NCI-H2196 (cell line): ENCODE measurements around the gene GORASP2.
A peak's percentile ranks its signal among the peaks of the same experiment; 100 is the strongest.

Experiments
- DNase-seq: peaks from one replicate; lab custom pipeline; 2025; ENCODE audit not compliant: unreplicated experiment; lab: John Stamatoyannopoulos, UW

The GORASP2 gene

DNA sequence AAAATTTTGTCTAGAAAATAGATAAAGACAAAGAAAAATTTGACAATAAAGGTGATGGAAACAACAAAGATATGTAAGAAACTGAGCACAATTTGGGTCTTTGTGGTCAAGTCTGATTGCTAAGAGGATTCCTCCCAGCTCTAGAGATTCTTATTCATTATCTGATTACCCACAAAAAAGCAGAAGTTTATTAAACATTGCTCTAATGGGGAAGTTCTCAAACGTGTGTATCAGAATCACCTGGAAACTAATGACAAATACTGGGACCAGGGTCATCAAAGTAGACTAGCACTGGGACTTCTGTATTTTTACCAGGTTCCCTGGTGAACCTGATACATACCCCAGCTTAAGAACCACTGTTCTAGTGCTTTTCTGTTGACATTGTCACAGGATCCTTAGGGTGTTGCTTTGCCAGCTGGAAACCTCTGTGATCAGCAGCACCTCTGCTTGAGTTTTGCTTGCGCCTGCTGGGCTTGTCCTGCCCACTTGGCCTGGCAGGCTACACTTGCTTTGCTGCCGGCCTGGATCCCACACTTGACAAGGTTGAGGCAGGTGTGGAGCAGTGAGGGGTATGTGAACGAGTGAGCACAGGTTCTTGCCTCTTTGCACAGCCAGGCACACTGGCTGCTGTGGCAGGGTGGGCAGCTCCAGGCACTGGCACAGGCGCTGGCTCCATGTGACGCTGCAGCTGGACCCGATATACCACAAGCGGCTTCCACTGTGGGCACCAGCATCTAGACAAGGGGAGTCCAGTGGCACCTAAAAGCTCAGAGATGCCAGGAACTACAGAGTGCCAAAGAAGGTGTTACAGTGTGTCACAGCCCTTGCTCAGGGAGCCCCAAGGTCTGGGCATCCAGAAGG, 6.2 kb upstream of the GORASP2 start:
- DNase-seq = peak; percentile 11

DNA sequence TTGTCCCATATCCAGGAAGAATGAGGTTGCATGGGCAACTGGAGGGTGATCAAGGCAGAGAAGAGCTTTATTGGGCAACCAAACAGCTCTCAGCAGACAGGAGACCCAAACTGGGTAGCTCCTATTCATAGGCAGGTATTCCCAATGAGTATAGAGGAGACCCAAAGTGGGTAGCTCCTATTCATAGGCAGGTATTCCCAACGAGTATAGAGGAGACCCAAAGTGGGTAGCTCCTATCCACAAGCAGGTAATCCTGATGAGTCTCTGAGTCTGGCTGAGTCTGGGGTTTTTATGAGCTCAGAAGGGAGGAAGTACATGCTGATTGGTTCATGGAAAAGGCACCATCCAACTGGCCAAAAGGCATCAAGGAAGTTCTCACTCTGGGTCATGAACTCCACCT, 5.3 kb upstream of the GORASP2 start:
- DNase-seq = no peak

DNA sequence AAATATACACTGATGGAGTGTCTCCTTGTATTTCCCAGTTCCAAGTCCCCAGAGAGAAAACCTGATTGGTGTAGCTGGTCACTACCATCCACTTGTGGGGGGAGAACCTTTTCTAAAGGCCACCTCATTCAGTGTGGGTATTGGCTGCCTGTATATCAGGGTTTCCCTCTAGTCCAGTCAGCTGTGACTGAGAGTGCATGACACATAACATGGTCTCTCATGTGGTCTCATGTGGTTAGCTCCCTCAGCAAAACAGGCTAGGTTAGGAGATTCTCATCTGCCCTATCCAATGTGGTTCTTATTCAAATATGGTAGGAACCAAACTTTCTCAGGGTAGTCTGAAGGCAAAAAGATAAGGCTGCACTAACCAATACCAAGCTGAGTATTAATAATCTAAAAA, 4.1 kb upstream of the GORASP2 start:
- DNase-seq = no peak

DNA sequence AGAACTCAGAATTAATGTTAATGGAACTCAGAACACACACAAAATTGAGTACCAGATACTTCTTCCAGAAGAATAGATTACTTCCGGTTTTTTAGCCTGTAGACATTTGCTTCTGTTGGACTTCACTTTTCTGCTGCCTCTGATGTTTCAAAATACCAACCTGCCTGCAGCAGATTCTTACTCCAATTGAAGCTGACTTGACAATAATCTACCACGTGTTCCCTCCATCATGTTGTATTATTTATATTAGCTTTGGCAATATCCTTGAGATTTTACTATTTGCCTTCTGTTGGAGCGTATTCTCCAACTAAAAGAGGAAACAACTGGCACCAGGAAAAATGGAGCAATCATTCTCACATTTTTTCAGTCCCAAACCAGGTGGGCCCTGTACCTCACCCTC, 3.1 kb upstream of the GORASP2 start:
- no peak for DNase-seq

DNA sequence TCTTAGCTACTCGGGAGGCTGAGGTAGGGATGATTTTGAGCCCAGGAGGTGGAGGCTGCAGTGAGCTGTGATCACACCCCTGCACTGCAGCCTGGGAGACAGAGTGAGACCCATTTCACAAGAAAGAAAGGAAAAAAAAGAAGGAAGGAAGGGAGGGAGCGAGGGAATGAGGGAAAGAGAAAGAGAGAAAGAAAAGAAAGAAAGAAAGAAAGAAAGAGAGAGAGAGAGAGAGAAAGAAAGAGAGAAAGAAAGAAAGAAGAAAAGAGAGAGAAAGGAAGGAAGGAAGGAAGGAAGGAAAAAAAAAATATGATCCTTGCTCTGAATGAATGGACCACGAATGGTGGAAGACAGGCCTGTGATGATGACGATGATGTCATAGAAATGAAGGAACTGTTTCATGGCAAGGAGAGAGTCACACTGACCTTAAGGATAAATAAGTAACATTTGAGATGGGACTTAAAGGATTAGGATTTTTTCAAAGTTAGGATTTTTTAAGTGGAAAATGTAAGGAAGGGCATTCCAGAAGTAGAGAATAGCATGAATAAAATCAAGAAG, 2.2 kb upstream of the GORASP2 start:
- DNase-seq = no peak

DNA sequence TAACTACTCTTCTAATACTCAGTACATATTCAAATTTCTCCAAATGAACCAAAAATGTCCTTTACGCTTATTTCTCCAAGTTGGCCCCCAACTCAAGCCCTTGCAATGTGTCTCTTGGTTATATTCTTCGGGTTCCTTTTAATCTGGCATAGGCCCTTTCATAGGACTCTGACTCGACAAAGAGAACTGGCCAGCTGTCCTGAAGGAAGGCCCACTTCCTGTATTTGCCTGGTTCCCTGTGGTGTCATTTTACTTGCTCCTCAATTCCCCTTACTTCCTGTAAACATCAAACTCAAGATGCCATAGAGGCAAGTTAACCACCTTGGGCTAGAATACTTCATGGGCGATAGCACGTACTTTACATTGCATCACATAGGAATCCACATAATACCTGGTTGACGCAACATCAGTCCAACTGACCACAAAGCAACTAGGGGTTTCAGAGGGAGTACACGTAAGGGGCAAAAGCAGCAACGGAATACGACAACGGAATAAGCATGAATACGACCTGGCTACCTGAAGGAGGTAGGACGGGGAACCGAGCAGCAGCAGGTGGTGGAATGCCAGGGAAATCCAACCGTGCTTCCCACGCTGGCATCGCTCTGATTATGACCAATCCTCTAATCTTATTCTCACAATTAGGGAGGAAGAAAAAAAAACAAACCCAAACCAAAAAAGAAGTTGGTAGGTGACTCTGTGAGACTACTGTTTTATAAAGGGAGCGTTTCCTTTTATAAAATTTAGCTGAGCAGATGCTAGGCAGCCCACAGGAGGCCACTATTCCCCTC, 823 bp upstream of the GORASP2 start:
- peak; percentile 28 for DNase-seq

DNA sequence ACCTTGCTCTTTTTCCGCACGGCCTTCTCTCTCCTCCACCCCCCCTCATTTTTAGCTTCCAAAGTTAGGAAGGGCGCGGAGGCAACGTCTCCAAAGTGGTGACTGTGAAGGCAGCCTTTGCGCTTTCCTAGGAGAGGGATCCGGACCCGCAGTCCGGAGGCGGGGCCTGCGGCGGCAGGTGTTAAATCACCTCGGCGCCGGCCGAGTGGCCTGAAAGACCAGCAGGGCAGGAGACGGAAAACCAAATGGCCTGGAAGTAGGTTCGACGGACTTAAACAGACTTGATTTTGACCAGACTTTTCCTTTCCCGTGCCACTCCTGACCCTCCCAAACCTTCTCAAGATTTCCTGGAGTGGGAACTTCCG, 615 bp downstream of the GORASP2 start:
- DNase-seq = peak; percentile 42

DNA sequence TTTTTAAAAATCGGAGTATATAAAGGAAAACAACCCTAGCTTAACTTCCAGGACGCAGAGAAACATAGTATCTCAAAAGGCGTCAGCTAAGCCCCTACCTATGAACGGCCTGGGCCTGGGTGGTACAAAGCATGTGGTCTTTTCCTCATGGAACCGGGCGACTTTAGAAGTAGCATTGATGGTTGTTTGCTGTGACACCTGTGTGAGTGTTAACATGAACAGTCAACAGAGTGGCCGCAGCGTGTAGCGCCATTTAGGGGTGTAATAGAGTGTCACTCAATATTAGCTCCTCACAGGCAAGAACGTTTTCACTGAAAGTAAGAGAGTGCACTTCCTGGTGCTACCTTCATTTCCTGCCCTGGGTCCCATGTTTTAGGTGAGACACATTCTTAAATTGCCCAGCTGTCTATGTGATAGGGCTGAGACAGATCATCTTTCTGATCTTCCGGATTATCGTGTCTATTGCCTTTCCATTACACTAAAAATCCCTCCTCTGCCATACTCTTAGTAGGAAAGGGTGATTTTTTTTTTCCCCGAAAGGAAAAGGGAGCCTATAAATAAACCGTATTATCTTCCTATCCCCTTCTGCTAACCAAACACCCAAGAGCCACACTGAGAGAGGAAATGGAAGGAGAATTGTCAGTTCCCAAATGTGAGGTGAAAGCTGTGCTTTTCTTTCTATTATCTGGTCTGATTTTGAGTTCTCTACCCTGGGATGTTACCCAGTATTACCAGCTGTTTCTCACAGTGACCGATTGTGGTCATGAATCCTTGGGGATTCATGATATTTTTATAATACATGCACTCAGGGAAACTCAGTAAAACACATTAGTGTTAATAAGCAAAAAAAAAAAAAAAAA, 1.3 kb downstream of the GORASP2 start:
- DNase-seq = peak; percentile 49

DNA sequence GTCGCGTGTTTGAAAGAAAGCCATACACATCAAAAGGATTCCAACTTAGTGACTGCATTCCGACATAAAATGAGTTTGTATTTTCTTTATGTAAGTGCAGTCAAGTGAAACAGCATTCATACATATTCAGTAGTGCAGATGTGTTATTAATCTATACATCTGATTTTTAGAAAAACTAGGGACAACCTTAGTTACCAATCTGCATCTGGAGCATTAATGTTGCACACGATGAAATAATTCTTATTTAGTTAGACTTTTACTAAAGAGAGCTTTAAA, 1.9 kb downstream of the GORASP2 start:
- no peak for DNase-seq

DNA sequence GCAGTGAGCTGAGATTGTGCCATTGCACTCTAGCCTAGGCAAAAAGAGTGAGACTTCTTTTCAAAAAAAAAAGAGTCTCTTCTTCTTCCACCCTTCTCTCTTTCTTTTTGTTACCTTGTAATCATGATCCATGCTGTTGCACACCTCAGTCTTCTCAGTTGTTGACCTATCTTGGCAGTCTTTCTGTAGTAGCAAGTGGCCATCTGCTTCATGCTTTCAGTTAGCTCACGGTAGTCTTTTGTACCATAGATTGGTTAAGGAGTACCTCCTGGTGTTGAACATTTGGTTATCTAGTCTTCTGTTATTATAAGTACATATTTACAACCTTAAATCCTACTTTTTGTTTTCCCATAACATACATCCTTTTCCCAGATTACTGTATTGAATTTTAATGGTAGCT, 3.1 kb downstream of the GORASP2 start:
- no peak for DNase-seq

DNA sequence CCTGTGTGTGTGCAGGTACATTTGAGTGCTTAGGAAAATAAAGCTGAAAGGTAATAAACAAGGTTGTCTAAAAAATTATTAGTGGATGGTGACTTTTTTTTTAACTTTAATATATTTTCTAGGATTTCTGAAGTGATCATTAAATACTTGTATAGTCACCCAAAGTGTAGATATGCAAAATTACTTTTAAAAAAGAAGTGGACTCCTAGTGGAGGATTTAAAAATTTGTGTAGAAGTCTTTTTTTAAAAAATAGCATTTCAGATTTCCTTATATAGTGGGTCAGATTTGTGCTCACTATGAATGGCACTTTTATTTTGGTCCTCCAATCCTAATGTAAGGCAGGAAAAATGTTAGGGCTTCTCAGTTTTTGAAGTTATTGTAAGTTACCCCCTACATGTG, 3.9 kb downstream of the GORASP2 start:
- no peak for DNase-seq

DNA sequence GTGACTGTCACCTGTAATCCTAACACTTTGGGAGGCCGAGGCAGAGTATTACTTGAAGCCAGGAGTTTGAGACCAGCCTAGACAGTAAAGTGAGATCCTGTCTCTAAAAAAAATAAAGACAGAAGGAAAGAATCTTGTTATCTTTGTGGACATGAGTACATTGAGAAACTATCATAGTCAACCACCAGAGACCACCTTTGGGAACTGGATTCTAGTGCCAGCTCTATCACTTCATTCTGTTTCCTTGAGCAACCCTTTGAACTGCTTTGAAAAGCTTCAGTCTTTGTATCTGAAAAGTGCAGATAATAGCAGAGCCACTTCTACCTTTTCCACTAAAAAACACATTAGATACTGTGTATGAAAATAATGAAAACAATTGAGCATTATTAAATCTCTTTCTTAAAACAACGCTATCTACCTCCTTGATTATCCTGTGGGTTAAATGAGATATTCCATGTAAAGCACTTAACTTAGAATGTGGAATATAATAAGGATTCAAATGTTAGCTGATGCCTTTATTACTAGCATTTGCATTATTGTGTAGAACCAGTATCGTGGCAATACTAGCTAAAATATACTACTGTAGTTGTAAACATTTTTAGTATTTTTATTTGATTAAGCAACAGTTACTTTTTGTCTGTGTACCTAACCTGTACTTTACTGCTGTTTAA, 8.8 kb downstream of the GORASP2 start:
- no peak for DNase-seq

DNA sequence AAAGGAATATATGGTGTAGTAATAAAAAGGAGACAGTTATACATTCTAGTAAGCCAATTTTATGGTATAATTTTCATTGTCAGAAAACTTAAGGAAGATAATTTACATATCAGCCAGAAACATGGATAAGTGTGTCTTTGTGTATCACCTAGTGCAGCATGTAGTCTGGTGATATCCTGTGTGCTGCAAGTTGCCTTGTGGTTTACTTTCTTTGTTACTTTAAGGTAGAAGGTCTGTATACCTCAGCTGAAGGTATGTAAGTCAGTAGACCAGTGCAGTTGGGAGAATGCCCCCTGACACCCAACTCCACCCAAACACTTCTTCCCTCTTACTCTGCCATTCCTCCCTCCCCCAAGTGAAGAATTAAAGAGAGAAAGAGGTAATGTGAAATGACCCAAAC, 11.0 kb downstream of the GORASP2 start:
- DNase-seq = no peak

DNA sequence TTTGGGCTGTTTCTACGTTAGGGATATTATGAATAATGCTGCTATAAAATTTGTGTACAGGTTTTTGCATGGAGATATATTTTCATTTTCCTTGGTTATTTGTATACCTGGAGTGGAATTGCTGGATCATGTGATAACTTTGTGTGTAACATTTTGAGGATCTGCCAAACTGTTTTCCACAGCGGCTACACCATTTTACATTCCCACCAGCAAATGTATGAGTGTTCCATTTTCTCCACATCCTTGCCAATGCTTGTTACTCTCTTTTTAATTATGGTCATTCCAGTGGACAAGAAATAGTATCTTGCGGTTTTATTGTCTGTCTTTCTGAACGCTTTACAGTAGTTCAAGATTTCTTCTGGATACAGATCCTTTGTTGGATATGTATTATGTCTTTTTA, 13.6 kb downstream of the GORASP2 start:
- DNase-seq = no peak

DNA sequence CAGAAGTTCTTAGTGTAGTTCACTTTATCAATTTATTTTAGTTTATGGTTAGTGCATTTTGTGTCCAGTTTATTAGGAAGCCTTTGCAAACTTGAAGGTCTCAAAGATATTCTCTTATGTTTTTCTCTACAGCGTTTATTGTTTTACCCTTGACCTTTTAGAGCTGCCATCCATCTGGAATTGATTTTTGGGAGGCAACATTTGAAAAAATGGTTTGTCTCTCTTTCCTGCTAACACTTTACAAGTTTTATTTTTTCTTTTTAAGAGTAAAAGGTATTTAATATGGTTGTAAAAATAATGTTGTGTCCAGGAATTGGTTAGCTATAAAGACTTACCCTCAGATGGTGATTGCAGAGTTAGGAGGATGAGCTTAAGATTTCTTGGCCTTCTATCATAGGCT, 14.0 kb downstream of the GORASP2 start:
- no peak for DNase-seq

DNA sequence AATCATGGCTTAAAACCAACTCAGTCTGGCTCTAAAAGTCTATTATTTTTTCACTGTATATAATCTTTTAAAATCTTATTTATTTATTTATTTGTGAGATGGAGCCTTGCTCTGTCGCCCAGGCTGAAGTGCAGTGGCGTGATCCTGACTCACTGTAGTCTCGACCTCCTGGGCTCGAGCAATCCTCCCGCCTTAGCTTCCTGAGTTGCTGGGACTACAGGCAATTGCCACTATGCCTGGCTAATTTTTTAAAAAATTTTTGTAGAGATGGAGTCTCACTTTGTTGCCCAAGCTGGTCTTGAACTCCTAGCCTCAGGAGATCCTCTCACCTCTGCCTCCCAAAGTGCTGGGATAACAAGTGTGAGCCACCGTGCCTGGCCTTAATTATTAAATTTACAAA, 14.5 kb downstream of the GORASP2 start:
- no peak for DNase-seq

DNA sequence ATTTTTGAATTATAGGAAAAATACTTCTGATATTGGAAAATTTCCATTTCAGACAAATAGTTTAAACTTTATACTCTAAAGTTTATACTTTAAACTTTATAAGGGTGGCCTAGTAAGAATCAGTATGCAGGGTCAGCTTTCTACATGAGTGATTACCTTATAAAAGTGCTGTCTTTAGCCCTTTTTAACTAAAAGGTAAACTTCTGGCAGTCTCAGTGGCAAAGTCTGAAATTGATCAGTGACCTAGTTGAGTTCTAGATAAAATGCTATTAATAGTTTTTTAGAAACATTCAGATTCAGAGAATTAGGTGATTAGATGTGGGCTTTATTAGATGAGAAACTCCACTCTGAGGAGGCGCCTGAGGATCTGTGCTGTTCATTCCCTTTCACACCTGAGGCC, 15.5 kb downstream of the GORASP2 start:
- no peak for DNase-seq

DNA sequence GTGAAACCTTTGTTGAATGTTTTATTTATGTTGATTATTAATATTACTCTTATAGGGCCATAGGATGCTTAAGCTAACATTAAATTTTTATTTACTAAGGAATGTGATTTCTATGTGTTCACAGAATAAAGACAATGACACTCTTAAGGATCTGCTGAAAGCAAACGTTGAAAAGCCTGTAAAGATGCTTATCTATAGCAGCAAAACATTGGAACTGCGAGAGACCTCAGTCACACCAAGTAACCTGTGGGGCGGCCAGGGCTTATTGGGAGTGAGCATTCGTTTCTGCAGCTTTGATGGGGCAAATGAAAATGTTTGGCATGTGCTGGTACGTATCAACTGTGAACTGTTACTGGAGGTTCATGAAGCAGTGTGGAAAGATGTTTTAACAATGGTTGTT, 20.4 kb downstream of the GORASP2 start:
- no peak for DNase-seq

DNA sequence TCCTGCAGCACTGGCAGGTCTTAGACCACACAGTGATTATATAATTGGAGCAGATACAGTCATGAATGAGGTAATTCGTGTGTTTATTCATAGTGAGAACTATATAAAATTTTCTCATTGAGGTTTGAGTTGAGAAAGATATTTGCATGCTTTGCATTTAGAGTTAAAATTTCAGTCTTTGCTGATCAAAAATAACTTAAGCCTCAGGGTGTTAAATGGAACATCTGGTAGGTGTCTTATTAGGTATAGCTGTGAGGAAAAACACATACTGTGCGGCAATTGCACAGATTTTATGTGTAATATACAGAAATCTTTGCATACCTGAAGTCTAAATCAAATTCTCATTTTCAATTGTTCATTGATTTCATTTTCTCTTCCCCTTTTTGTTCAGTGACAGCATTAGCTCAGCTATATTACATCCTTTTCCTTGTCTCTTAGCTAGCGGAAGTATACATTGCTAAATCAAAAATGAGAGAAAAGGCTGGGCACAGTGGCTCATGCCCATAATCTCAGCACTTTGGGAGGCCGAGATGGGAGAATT, 21.2 kb downstream of the GORASP2 start:
- no peak for DNase-seq

DNA sequence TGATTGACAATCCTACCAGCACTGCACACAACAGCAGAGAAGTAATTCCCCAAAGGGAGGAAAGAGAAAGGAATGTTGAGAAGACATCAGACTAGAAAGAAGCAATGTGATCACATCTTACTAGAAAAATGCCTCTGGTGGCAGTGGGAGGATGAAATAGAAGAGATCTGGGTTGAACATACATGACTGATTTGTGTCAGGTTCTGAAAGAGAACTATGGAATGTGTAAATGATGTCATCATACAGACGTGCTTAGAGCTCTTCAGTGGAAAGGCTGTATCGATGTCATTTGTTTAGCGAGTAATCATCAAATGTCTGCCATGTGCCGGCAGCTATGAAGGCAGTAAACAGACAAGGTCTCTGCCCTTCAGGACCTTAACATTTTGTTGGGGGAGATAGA, 24.9 kb downstream of the GORASP2 start:
- DNase-seq = no peak

DNA sequence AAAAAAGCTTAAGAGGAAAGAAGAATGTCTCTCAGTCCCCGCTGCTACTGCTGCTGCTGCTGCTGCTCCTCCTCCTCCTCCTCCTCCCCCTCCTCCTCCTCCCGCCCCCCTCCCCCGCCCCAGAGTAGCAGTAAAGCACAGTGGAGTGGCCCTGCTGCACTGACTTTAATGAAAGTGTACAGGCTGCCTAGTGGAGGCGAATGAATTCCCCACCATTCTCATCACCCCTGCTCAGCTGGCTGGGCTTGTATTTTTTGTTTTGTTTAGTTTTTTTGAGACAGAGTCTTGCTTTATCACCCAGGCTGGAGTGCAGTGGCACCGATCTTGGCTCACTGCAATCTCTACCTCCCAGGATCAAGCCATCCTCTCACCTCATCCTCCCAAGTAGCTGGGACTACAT, 34.3 kb downstream of the GORASP2 start:
- DNase-seq = no peak
